Mesendoderm (in vitro differentiated cells): Measurements from ENCODE around the gene TNS2.

Experiments used
- DNase-seq: peaks from one replicate; pipeline ENCODE4 v3.0.0; 2013
- H2AK5ac ChIP-seq: 2 replicates; pipeline ENCODE4 v1.6.1; 2013; ENCODE audit warnings: low read length, inconsistent platforms
- H2BK120ac ChIP-seq: 2 replicates; pipeline ENCODE4 v1.6.1; 2013; ENCODE audit warnings: low read depth, mild to moderate bottlenecking, low read length, moderate library complexity, mixed read lengths
- H2BK15ac ChIP-seq: replicated peaks from 2 replicates; pipeline ENCODE4 v1.6.1; 2013; ENCODE audit warnings: low read depth, mild to moderate bottlenecking, moderate library complexity
- H2BK5ac ChIP-seq: 2 replicates; pipeline ENCODE4 v1.6.1; 2013; ENCODE audit warnings: low read length, inconsistent platforms
- H3K18ac ChIP-seq: 2 replicates; pipeline ENCODE4 v1.6.1; 2013; ENCODE audit warnings: mild to moderate bottlenecking, low read length, mixed read lengths
- H3K23ac ChIP-seq: one replicate; pipeline ENCODE4 v1.6.1; 2013; ENCODE audit warnings: low read length
- H3K27ac ChIP-seq: 2 replicates; pipeline ENCODE4 v1.5.1; 2013; ENCODE audit warnings: low read depth, mild to moderate bottlenecking, inconsistent platforms, low read length, moderate library complexity
- H3K27me3 ChIP-seq: 2 replicates; pipeline ENCODE4 v1.6.1; 2013; ENCODE audit warnings: low read length, control low read depth, mild to moderate bottlenecking, inconsistent platforms; ENCODE audit not compliant: insufficient read depth, poor library complexity
- H3K36me3 ChIP-seq: 2 replicates; pipeline ENCODE4 v1.6.1; 2013; ENCODE audit warnings: low read length, inconsistent platforms; ENCODE audit not compliant: control insufficient read depth, insufficient read depth
- H3K4ac ChIP-seq: one replicate; pipeline ENCODE4 v1.6.1; 2013; ENCODE audit warnings: low read depth, mild to moderate bottlenecking, low read length, moderate library complexity
- H3K4me1 ChIP-seq: 2 replicates; pipeline ENCODE4 v1.6.1; 2013; ENCODE audit warnings: low read depth, low read length, inconsistent platforms; ENCODE audit not compliant: control insufficient read depth
- H3K4me2 ChIP-seq: 2 replicates; pipeline ENCODE4 v1.6.1; 2013; ENCODE audit warnings: low read length
- H3K4me3 ChIP-seq: 2 replicates; pipeline ENCODE4 v1.5.1; 2013; ENCODE audit warnings: mild to moderate bottlenecking, low read length
- H3K56ac ChIP-seq: one replicate; pipeline ENCODE4 v1.6.1; 2013; ENCODE audit warnings: low read length
- H3K79me1 ChIP-seq: 2 replicates; pipeline ENCODE4 v1.6.1; 2013; ENCODE audit warnings: low read length, inconsistent platforms
- H3K79me2 ChIP-seq: 2 replicates; pipeline ENCODE4 v1.6.1; 2013; ENCODE audit warnings: mild to moderate bottlenecking, low read length; ENCODE audit not compliant: control insufficient read depth, insufficient read depth
- H3K9ac ChIP-seq: 2 replicates; pipeline ENCODE4 v1.6.1; 2013; ENCODE audit warnings: low read length, inconsistent platforms
- H4K5ac ChIP-seq: one replicate; pipeline ENCODE4 v1.6.1; 2013; ENCODE audit warnings: low read length
- H4K8ac ChIP-seq: one replicate; pipeline ENCODE4 v1.6.1; 2013; ENCODE audit warnings: low read depth, mild to moderate bottlenecking, control low read depth, low read length, moderate library complexity
- WGBS: extraction: QIAGEN DNeasy Blood & Tissue Kit; methylation state at CpG from one replicate; pipeline ENCODE4 v1.1.7; 2013; ENCODE audit warnings: low lambda C conversion rate, missing lambda C conversion rate; ENCODE audit not compliant: insufficient coverage; ENCODE audit errors: extremely low coverage; 5-methylcytosine and 5-hydroxymethylcytosine counted together

The TNS2 gene

DNA sequence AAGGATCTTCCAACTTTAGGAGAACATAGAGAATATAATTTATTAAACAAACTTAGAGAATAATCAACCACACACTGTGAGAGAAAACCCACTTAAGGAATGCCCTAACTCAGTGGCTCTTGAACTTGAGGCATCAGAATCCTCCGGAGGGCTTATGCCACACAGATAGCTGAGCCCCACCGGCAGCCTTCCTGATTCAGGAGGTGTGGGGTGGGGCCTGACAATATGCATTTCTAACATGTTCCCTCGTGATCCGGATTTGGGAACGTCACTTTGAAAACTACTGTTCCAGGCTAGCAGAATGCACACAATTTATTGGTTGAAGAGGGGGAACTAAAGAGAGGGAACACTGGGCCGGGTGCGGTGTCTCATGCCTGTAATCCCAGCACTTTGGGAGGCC, 51.4 kb downstream of the TNS2 start:
- no peak overlapping the region for H3K4me3 ChIP-seq
- no peak overlapping the region for H3K27ac ChIP-seq
- H2BK120ac ChIP-seq, result no peak overlapping the region
- H3K79me1 ChIP-seq, result no peaks in the 10 kb centered on the region
- H3K4me1 ChIP-seq, result peaks cover 10% of the 10 kb centered on the region
- H3K4ac ChIP-seq, result no peak overlapping the region
- no peaks in the 10 kb centered on the region for H3K79me2 ChIP-seq
- H3K9ac ChIP-seq, result no peak overlapping the region
- H2BK15ac ChIP-seq, result no peak overlapping the region
- no peak for DNase-seq
- no peak overlapping the region for H2AK5ac ChIP-seq
- no peaks in the 10 kb centered on the region for H3K27me3 ChIP-seq
- no peak overlapping the region for H4K5ac ChIP-seq
- no peak overlapping the region for H2BK5ac ChIP-seq
- H3K23ac ChIP-seq, result no peak overlapping the region
- H3K56ac ChIP-seq, result no peak overlapping the region
- no peaks in the 10 kb centered on the region for H3K36me3 ChIP-seq
- WGBS, result no CpG with 5 or more reads among the region's 7 CpGs
- no peak overlapping the region for H3K18ac ChIP-seq
- H4K8ac ChIP-seq, result no peak overlapping the region
- no peak overlapping the region for H3K4me2 ChIP-seq

DNA sequence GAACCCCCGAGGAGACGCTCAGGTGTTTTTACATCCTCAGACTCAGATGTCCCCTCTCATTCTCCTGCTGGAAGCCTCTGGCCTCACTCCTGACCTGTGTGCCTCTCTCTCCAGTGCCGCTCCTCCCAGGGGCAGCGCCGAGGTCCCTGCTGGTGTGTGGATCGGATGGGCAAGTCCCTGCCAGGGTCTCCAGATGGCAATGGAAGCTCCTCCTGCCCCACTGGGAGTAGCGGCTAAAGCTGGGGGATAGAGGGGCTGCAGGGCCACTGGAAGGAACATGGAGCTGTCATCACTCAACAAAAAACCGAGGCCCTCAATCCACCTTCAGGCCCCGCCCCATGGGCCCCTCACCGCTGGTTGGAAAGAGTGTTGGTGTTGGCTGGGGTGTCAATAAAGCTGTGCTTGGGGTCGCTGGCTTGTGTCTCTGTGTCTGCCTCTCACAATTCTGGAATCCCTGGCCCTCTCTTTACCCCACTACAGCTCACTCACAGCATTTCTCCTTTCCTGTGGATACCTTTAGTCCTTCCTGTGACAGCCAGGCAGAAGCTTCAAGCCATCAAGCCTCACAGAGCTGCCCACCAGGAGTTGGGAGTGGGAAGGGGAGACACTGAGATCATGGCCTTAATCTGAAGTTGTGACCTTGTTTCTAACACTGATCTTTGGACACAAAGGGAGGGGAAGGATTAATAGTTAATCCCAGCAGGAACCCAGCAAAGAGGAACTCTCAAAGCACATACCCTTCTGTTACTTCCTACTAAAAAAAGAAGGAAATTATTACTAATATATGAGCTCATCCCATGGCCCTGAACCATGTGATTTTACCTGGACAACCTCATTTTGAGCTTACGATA, 52.3 kb downstream of the TNS2 start:
- Histone ChIP-seq H2BK15ac (no peak overlapping the region), H2AK5ac (no peak overlapping the region), H3K56ac (no peak overlapping the region), H3K23ac (no peak overlapping the region), H3K36me3 (no peaks in the 10 kb centered on the region), H3K9ac (no peak overlapping the region), H4K8ac (no peak overlapping the region), H2BK5ac (no peak overlapping the region), H3K4me2 (no peak overlapping the region), H3K79me1 (no peaks in the 10 kb centered on the region), H3K79me2 (no peaks in the 10 kb centered on the region), H4K5ac (no peak overlapping the region), H3K4ac (no peak overlapping the region), H3K4me1 (peaks cover 10% of the 10 kb centered on the region), H2BK120ac (no peak overlapping the region), H3K4me3 (no peak overlapping the region), H3K18ac (no peak overlapping the region), H3K27me3 (no peaks in the 10 kb centered on the region), H3K27ac (no peak overlapping the region)
- WGBS, result no CpG with 5 or more reads among the region's 12 CpGs
- DNase-seq, result no peak

DNA sequence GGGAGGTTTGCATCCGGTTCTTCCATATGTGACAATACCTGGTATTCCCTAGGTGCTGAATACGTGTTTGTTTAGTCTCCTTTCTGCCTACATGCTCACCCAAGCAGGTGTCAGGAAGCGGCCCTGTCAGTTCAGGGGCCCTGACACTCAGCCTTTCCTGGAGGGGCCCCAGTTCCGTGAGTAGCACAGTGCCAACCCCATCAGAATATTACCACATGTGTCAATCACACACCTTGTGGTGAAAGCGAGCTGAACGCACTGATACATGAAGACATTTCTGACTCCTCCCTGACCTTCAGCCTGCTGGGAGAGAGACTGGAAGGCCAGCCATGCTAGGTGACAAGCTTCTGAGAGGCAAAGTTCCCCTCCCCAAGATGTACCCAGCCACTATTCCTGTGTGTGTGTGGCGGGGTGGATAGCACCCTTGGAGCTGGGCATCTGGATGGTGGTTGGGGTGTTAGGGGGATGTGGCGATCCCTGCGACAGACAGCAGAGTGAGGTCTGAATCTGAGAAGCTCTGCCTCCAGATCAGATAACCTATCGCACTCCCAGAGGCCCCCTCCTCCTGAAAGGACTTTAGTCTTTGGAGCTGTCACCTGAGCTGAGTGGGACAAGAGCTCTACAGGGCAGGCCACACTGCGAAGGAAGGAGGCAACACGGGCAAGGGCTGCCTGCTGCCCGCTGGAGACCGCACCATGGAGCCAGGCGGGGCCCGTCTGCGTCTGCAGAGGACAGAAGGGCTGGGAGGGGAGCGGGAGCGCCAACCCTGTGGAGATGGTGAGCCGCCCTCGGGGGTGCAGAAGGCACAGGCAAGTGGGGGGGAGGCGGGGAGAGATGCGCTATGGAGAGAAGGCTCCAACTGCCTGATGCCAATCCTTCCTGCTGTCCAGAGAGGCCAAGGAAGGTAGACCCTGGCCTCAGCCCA, 53.3 kb downstream of the TNS2 start, which contains the start of gene SOAT2:
Gene SOAT2, plus strand, starts transcription at position 604 of the 925 bp plus-strand sequence. Its CDS starts 92 bp downstream, at position 696.
- Histone ChIP-seq H3K36me3 (no peaks in the 10 kb centered on the region), H3K79me1 (no peaks in the 10 kb centered on the region), H2BK15ac (no peak within 1 kb of the TSS), H3K4me3 (no peak within 1 kb of the TSS), H3K27ac (no peak within 1 kb of the TSS), H3K4me2 (no peak within 1 kb of the TSS), H3K9ac (no peak within 1 kb of the TSS), H3K4ac (no peak within 1 kb of the TSS), H2BK120ac (no peak within 1 kb of the TSS), H3K18ac (no peak within 1 kb of the TSS), H3K23ac (no peak within 1 kb of the TSS), H4K5ac (no peak within 1 kb of the TSS), H3K56ac (no peak within 1 kb of the TSS), H3K4me1 (peaks cover 10% of the 10 kb centered on the region), H4K8ac (no peak within 1 kb of the TSS), H3K27me3 (no peaks in the 10 kb centered on the region), H3K79me2 (no peaks in the 10 kb centered on the region), H2AK5ac (no peak within 1 kb of the TSS), H2BK5ac (no peak within 1 kb of the TSS)
- DNase-seq, result no peak
- WGBS, result no CpG with 5 or more reads among the region's 23 CpGs

DNA sequence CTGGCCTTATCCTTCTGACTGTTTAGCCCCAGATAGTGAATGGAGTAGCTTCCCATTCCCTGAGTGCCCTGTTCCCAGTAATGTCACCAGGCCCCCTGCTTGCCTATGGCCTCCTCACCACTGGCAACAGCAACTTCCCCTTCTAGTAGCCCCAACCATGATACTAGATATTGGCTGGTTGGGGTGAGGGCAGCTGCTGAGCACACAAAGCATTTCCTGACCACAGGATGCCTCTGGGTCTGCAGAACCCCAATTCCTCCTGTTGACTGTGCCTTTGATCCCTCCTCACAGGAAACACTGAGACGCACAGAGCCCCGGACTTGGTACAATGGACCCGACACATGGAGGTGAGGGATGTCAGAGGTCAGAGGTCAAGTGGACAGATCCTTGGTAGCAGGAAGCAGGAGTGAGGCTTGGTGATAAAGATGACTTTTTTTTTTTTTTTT, 54.0 kb downstream of the TNS2 start:
- H3K4me3 ChIP-seq, result no peak overlapping the region
- no peak overlapping the region for H2BK15ac ChIP-seq
- H3K9ac ChIP-seq, result no peak overlapping the region
- peaks cover 5% of the 10 kb centered on the region for H3K4me1 ChIP-seq
- no CpG with 5 or more reads among the region's 3 CpGs for WGBS
- no peak overlapping the region for H2BK5ac ChIP-seq
- no peaks in the 10 kb centered on the region for H3K79me2 ChIP-seq
- DNase-seq, result no peak
- no peak overlapping the region for H2AK5ac ChIP-seq
- H3K27me3 ChIP-seq, result no peaks in the 10 kb centered on the region
- no peak overlapping the region for H3K4me2 ChIP-seq
- no peak overlapping the region for H3K4ac ChIP-seq
- H3K56ac ChIP-seq, result no peak overlapping the region
- H3K79me1 ChIP-seq, result no peaks in the 10 kb centered on the region
- no peak overlapping the region for H3K18ac ChIP-seq
- H3K36me3 ChIP-seq, result no peaks in the 10 kb centered on the region
- H4K5ac ChIP-seq, result no peak overlapping the region
- no peak overlapping the region for H3K23ac ChIP-seq
- H3K27ac ChIP-seq, result no peak overlapping the region
- no peak overlapping the region for H4K8ac ChIP-seq
- H2BK120ac ChIP-seq, result no peak overlapping the region

GRCh38 chr12:53105256-53105655, 55.4 kb downstream of the TNS2 start:
- H3K36me3 ChIP-seq, result no peaks in the 10 kb centered on the region
- no peak overlapping the region for H2BK5ac ChIP-seq
- no peak overlapping the region for H3K18ac ChIP-seq
- no peak overlapping the region for H2AK5ac ChIP-seq
- H3K4ac ChIP-seq, result no peak overlapping the region
- H3K27ac ChIP-seq, result no peak overlapping the region
- no peaks in the 10 kb centered on the region for H3K4me1 ChIP-seq
- no peak overlapping the region for H4K5ac ChIP-seq
- no peaks in the 10 kb centered on the region for H3K79me1 ChIP-seq
- no peak overlapping the region for H4K8ac ChIP-seq
- no peak overlapping the region for H3K9ac ChIP-seq
- no peak overlapping the region for H3K4me3 ChIP-seq
- no peaks in the 10 kb centered on the region for H3K27me3 ChIP-seq
- no CpG with 5 or more reads among the region's 8 CpGs for WGBS
- H2BK15ac ChIP-seq, result no peak overlapping the region
- H3K79me2 ChIP-seq, result no peaks in the 10 kb centered on the region
- H3K56ac ChIP-seq, result no peak overlapping the region
- DNase-seq, result no peak
- H3K23ac ChIP-seq, result no peak overlapping the region
- H2BK120ac ChIP-seq, result no peak overlapping the region
- H3K4me2 ChIP-seq, result no peak overlapping the region
